HG03575 (cell line): Measurements from ENCODE around the gene AKAP13.

Source experiments
- ATAC-seq: cut with Tn5 transposase; IDR thresholded peaks from one replicate; pipeline ENCODE4 v1.9.1; 2021; ENCODE audit not compliant: unreplicated experiment, insufficient number of reproducible peaks, low FRiP score; ENCODE audit errors: extremely low read depth

AKAP13 gene

DNA sequence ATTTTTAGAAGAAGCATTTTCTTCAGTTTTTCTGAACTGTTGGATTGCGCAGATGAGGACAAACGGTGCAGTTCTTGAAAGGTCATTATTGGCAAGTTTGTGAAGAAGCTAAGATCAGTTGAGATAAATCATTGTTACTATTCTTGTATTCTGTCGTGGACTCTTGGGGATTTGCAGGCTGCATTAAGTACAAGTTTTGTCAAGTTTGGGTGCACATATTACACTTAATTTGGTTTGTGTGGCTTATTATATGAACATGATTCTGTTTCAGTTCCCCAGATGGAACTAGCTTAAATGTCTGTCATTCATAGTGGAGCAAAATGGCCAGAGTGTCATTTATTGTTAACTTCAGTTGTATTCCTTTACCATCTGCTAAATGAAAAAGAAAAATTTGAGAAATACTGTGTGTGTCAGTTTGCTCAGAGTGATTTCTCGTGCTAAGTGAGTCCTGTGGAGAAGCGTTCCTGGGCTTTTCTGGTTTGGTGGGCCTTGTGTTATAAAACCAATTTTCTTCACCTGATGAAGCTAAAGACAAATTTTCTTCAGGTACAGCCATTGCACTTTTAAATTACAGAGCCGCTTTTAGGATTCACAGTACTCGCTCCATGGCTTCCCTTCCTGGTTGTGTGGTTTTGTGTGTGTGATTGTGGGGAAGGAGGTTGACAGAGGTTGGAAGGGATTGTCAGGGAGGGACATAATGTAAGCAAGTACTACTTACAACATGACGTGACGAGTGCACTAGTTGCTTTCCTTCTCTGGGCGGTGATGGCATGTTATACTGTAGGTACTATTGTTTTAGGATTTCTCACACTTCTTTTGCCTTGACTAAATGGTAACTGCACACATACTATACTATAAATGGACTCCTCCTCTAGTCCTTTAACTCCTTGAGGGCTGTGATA lies 1.7 kb downstream of the AKAP13 start:
- ATAC-seq = no peak

DNA sequence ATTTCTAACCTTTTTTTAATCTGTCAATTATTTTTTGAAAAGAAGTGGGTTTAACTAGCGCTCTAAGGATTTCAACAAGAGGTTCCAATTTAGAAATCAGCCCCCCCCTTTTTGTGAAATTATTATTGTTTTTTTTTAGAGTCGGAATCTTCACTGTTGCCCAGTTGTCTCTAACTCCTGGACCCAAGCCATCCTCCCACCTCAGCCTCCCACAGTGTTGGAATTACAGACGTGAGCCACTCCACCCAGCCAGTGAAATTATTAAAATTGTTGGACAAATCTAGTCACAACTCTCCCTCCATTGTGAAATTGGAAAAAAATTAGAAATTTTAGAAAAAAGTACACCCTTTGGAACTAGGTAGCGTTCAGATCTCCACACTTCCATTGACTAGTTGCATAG lies 2.5 kb downstream of the AKAP13 start:
- ATAC-seq = no peak

DNA sequence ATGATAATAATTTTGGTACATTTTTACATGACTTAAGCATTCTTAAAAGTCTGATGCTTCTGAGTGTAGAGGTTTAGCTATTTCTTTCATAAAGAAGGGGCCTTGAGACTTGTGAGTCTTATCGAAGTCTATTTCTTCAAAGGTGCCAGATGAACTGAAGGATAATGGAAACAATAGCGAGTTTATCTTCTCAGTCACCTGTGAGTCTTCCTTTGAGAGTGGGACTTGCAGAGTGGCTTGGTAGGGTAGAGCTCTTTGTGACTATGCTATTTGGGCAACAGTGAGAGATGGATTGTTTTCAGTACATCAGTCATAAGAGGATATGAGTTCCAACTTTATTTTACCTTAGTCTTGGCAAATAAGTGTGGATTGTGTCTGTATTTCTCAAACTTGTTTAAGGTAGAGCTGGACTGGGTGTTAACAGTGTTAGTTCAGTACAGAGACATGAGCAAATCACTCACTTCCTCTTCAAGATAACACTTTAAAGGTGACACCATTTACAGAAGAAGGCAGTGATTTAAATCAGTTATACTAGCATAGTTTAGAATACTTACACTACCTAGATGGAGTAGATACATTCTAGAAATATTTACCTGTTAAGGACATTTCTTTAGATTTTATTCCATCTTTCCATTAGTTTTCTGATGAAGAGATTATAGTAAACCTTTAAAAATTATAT lies 3.2 kb downstream of the AKAP13 start:
- ATAC-seq = no peak

DNA sequence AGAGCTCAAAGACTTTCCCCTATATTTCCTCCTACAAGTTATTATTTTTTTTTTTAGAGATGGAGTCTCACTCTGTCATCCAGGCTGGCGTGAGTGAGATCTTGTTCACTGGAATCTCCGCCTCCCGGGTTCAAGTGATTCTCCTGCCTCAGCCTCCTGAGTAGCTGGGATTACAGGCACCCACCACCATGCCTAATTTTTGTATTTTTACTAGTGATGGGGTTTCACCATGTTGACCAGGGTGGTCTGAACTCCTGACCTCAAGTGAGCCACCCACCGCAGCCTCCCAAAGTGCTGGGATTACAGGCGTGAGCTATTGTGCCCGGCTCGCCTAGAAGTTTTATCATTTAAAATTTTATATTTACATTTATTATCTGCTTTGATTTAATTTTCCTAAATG lies 5.9 kb downstream of the AKAP13 start:
- ATAC-seq = no peak

DNA sequence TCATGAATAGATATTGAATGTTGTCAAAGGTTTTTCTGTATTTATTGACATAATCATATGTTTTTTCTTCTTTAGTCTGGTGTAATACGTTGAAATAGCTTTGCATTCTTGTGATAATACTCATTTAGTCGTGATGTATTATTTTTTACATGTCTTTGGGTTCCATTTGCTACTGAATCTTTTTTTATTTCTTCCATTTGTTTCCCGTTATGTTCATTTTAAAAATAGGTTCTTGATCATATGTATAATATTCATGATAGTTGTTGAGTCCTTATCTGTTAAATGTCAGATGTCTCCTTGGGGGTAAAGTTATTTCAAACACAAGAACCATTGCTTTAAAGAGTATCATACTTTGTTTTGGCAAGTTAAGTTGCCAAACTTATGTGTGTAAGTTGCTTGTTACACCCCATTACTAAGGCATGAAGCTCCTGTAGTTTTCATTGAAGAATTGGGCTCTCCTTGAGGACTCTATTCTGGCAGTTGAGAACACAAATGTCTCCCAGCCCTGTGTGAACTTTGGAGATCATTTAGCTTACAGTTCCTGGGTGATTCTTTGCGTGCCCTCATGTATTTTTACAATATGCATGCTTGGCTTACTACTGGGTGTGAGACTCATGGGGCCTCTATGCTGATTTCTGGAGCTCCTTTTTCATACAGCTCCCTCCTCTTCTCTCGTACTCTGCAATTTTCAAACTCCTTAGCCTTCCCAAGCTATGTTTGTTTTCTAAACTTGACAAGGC lies 8.3 kb downstream of the AKAP13 start:
- no peak for ATAC-seq

DNA sequence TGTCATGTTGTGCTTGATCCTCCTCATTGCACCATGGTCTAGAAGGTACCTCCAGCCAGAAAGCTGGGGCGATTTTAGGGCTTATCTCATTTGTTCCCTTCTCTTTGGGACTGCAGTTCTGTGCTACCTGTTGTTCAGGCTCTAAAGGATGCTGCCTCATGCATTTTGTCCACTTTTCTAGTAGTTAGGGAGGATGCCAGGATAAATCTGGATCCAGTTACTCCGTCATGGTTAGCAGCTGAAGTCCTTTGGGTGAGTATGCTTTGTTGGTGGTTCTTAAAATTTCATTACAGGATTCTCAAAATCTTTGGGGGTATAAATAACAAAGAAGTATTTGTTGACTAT lies 8.9 kb downstream of the AKAP13 start:
- ATAC-seq = no peak

DNA sequence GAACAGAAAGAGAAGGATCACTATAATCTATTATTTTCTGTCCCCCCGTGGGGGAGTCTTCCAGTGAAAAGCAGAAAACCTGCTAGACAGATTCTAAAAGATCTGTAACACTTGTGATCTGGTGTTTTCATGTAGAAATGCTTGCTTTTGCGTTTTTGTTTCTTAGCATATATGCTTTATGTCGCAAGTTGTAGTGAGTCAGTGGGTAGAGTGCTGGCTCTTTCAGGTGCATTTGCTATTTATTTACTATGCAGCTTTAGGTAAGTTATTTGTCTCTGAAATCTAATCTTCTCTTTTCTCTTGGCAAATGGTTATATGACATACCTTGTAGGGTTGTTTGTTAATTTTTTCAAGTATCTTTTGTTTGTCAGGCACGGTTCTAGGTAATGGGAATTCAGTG lies 9.4 kb downstream of the AKAP13 start:
- no peak for ATAC-seq

DNA sequence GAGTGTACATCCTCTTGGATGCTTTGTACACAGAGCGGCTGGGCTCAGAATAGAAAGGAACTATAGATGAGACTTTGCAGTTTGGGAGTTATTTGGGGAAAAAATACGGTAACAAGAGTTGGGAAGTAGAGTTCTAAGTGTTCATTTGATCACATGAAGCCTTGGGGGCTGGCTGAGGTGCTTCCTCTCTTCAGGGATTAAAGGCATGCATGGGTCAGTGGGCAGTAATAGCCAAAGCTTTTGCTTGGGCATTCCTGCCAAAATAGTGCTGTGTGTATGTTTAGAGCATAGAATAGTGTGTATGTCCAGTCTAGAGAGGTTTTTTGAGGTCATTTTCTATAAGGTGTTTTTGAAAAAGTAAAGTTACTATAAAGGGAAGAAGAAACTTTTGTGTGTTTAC lies 12.8 kb downstream of the AKAP13 start:
- no peak for ATAC-seq

DNA sequence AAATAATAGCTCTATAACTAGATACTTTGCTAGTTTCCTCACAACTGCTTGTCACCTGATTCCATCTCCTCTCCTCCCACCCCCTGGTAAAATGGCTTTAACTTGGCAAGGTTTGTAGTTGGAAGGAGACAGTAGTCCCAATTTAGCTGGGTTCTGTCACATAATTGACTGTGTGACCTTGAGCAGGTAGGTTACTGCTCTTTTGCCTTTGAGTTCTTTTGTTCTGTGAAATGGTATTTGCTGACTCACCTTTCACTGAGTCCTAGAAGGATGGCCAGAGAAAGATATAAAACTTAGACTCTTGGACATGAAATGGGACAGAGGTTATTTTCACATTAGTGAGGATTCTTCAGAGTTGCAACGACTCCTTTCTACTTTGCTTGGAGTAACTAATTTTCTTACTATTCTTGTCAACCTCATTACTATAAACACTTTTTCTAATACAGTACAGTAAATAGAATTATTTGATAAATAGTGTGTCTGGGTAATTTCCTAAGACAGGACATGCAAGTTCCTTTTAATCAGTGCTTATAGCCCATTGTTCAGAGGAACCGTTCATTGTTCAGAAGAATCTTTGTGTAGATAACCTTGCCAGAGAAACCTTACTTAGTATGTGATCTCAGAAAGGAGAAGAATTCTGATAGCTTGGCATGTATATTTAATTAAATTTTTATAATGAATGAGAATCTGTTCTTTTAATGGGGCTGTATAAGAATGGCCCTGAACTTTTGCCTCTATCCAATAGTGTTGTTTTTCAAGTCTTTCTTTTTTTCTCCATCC lies 14.3 kb downstream of the AKAP13 start:
- no peak for ATAC-seq

DNA sequence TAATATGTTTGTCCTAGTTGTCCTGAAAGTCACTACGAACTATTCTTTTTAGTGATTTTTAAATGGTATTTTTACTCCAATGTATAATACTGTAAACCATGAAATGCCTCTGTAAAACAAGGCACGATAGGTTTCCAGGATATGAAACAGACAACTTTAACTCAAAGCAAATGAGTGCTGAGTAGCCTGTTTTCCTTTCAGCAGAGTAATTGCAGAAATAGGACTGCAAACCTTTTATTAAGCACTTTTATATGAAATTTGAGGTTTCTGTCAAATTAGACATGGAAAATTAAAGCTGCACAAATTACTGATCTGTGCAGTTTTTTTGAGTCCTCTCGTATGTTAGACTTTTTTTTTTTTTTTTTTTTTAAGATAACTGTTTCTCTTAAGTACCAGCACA lies 16.2 kb downstream of the AKAP13 start:
- no peak for ATAC-seq

DNA sequence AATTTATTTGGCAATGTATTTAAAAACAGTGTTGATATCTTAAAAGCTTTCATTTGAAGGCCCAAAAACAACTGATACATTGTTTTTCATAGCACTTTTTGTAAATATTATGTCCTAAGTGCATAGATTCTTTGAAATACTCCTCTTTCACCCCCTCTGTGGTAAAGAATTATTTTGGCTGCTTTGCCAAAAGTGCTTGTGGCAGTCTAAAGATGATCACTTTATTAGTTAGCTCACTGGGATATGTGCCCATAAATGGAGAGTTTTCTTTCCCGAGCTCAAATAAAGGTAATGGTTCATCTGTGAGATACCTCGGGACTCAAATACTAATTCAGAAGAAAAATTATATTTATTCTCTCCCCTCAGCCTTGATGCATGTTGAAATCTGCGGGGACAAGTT lies 16.7 kb downstream of the AKAP13 start:
- no peak for ATAC-seq

DNA sequence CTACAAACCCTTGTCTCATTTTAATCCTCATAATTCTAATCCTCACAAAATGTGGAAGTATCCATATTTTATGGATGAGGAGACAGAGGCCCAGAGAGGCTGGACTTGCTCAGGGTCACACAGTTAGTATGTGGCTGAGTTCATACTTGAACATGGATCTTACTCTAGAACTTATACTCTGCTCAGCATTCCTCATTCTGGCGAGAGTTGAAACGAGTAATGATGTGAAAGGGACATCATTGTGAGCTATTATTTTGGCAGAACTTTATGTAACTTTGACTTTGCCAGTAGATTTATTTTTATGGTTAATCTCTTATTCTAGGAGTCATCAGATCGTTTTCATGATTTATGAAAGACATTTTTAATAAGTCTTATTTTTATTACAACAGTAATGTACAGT lies 17.5 kb downstream of the AKAP13 start:
- no peak for ATAC-seq

DNA sequence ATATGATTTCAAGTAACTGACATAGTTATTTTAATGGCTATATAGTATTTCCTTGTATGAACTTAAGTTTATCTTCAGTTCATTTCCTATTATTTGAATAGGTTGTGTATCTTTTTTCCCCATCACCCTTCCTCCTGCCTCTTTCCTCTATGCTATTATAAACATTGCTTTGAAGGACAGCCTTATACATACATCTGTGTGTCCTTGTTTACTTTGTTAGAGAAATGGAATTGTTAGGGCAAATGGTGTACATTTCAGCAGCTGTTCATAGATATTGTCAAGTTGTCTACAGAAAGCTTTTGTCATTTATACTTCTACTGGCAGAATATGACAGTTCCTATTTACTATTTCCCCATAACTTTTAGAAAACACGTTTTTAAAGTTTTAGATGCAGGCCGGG lies 18.4 kb downstream of the AKAP13 start:
- ATAC-seq = no peak

DNA sequence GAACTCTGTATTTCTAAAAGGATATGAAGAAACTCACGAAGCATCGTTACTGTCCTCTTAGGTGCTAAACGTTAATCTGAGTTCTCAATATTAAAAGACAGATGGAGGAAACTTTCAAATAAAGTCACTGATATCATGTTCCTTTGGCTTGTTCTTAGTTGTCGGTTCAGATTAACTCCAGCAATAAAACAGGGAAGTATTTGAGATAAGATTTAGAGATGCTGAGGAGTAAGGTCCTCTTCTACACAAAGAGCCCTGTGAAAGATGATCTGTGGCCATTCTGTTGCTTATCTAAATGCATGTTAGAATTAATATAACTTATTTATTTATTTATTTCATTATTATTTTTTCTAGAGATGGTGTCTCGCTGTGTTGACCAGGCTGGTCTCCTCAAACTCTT lies 19.2 kb downstream of the AKAP13 start:
- ATAC-seq = no peak

DNA sequence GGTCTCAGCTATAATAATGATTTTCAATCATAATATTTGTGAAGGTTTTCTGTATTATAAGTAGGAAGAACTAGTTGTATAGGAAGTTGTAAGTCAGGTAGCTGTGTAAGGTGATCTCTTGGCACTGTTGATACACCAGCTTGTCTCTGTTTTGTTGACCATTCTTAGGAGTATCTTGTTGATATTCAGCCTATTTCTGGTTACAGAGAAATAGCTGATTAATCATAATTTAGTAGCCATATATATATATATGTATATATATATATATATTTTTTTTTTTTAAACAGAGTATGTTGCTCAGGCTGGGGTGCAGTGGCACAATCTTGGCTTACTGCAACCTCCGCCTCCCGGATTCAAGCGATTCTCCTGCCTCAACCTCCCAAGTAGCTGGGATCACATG lies 20.2 kb downstream of the AKAP13 start:
- ATAC-seq = no peak

DNA sequence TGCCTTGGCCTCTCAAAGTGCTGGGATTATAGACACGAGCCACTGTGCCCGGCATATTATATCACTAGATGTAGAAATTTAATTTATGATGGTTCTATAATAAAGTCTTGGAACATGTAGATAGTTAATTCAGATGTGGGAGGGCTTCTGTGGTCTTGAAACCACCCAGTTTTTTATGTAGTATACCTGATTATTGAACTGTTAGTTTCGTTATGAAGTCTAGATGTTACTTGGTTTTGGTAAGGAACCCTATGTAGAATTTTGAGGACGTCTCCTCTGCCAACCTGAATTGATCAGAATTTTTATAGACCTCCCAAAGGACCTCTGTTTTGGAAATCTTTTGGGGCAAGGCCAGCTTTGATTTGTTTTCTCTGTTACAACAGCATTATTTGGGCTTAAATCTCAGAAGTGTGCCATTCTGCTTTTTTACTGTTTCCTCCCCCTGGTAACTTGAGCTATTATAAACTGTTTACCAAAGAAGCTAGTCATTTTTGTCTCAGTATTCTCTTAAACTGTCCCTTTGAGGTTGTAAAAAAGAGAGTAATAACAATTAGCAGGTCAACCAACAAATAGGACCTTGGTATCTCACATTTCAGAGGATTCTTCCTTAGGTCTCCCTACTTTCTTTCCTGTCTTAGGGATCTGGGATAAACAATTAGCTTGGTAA lies 20.8 kb downstream of the AKAP13 start:
- ATAC-seq = no peak

DNA sequence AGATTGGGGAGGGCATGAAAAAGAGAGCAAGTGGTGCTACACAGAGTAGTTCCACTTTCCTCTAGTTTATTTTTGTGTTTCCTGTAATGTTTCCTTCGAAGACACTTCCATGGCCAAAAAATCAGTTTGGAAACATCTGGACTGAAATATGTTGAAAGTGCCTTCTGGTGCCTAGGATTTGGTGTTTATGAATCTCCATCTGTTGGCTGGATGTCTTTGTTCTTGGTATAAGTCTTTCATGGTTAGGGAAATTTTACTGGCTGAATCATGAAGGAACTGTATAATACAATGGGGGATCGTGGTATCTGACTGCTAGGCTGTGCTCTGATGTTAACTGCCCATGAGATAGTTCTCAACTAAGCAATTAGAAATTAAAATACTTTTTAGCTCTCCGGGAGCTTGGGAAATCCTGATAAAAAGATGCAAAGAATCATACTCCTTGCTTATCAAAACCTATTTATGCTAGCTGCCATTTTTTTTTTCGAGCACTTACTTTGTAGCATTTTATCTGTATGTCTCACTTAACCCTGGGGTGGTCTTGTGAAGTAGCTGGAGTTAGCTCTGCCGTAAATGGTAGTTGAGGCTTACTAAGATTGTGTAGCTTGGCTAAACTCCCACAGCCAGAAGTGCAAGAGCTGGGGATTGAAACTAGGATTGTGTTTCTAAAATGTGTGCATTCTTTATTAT lies 21.9 kb downstream of the AKAP13 start:
- ATAC-seq = no peak

DNA sequence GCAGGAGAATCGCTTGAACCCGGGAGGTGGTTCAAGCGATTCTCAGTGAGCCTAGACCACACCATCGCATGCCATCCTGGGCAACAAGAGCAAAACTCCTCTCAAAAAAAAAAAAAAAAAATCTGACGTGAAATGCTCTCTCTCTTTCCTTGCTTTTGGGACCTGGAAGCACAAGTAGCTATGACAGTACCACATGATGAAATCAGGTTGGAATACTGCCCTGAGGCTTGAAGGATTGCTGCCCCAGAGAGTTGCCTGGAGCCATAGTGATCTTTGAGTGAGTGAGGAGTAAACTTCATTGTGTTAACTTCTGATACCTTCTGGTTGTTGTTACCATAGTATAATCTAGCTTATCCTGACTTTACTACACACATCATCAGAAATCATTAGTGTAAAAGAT lies 23.3 kb downstream of the AKAP13 start:
- no peak for ATAC-seq
